SK-N-DZ (cell line): ENCODE data around the gene INHBA. TPM values are rescaled to one million over a fixed set of nuclear protein-coding genes. Genes with fewer than 3 reads are reported as not detected.

ENCODE experiments used
- DNase-seq: peaks from one replicate; pipeline ENCODE4 v3.0.0-alpha.2; 2015; ENCODE audit warnings: low spot score
- polyA plus RNA-seq, 2 experiments: library from polyadenylated mRNA; depleted of rRNA; stranded (reverse); fragments of >200 nt; gene quantifications; 2 replicates each; pipeline ENCODE4 v1.2.3, GENCODE V29; 2014

Gene INHBA
- not detected in 2 replicates for polyA plus RNA-seq (2014; cell fraction: cytosol; rRNA removed)
- not detected in 2 replicates for polyA plus RNA-seq (2014; cell fraction: nucleus; rRNA removed)

DNA sequence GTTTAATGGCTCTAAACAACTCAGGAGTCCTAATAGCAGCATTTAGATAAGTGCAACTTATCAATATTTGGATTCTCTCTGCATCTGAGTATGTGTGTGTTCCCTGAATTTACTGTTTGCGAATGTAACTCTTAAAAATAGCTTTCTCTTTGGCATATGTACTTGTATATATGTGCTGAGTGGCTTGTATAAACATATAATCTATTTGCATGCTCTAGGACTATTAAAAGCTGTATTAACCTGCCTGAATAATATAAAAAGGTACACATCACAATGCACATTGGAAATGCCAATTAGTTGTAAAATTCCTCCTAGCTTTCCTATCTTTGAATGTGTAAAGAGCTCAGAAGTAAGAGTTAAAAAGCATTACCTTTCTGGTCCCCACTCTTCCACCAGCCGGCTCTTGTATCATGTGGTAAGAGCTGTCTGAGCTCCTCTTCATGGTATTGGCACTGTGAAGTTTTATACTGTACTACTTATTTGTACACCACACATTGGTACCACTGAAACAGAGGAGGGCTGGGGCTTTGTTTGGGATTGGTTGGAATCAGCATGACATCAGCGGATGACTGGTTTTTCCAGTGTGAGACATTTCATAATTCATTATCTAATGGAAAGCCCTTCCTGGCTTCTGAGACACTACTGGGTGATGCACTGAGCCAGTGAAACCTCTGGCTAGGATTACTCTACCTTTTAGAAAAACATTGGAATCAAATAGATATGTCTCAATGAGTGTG, at the start of gene INHBA:
Gene INHBA (minus strand): TSS at position 456 of the 737 bp plus-strand sequence. CDS start 2,716 bp downstream, outside the sequence.
- no peak for DNase-seq

- DNase-seq, result no peak
Measured at GRCh38 chr7:41752615-41753014, 49.7 kb upstream of the INHBA start.

- DNase-seq, result no peak
Measured at GRCh38 chr7:41750661-41751540, 48.0 kb upstream of the INHBA start.

DNA sequence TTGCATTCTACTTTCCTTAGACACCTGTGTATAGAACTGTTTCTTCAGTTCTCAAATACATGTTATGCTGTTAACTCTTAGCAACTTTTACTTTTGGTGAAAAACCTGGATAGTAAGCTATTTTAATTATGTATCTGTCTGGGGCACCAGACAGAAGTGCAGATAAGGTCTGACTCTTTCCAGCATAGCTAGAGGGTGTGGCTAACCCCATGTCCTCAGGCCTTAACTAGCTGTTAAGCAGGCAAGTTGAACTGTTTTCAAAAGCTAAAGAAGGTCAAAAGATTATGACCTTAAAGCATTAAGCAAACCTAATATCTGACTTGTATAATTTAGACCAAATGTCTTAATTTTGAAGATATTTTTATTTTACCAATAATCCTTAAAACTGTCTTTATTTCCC, 45.1 kb upstream of the INHBA start:
- no peak for DNase-seq

DNA sequence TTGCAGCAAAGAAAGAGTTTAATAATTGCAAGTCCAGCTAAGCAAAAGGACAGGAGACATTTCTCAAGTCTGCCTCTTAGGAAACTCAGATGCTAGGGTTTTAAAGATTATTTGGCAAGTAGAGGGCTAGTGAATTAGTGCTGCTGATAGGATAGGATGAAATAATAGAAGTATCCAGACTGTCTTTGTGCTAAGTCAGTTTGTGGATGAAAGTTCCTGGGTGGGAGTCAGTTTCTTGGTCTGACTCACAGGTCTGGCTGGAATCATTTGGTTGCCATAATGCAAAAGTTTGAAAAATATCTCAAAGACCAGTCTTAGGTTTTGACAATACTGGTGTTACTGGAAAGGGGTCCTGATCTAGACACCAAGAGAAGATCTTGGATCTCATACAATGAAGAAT, 42.6 kb upstream of the INHBA start:
- no peak for DNase-seq

DNA sequence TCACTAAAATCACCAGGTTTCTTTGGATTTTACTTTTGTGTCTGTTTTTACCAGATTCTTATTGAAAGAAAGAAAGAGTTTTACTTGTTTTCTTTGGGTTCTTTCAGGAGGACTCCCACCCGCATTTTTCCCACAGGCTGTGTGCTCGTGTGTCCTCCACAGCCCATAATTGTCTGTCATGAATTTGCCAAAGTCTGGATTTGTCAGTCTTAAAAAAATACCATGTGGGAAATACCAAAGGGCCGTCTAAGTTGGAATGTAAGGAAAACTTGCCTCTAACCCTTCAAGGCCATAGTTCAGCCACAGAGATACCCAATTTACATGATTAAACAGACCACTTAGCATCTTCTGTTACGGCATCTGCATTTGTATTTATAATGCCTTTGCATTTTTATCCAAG, 41.3 kb upstream of the INHBA start:
- no peak for DNase-seq

DNA sequence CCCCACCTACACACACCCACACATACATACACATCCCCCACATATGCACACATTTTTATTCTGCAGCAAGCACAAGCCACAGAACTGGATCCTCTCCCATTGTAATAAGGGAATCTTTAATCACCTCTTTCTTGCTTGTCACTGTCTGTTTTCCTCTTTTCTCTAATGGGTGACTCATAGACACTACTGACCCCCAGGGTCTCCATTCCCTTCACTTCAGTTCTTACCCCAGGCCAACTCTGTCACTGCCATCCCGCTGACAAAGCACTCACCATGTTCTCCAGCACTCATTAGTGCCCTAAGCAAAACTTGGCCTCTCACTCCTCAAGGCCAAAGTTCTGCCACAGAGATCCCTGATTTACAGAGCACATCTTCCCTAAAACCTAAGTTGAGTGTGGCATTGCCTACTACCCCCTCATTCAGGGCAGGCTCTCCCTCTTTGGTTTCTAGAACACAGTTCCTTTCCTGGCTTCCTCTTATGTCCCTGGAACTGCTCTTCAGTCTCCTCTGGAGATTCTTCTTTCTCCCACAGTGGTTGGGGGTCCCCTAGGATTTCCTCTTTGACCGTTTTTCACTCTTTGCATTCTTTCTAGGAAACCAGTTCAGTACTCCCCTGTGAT, 39.6 kb upstream of the INHBA start:
- DNase-seq, result no peak

- DNase-seq, result no peak
Measured at GRCh38 chr7:41738806-41739205, 35.9 kb upstream of the INHBA start.

DNA sequence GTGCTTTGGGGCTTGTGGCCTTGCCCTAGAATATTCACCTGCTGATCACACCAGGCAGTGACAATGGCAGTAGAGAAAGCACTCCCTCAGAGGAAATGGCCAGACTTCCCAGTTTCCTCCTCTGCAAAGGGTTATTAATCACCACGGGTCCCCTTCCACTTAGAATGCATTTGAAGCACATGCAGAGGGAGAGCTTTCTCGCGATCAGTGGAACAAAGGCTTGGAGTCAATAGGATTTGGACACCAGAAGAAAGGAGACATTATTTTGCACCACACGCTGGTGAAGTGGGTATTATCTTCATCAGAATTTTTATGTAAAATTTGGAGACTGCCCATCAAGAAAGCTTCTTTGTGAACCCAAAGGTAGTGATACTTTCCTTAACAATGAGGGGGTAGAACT, 35.4 kb upstream of the INHBA start:
- DNase-seq, result no peak

- DNase-seq, result no peak
Measured at GRCh38 chr7:41735206-41735605, 32.3 kb upstream of the INHBA start.

GRCh38 chr7:41732843-41733306, 30.0 kb upstream of the INHBA start:
- DNase-seq, result no peak

GRCh38 chr7:41732436-41732785, 29.5 kb upstream of the INHBA start:
- no peak for DNase-seq

DNA sequence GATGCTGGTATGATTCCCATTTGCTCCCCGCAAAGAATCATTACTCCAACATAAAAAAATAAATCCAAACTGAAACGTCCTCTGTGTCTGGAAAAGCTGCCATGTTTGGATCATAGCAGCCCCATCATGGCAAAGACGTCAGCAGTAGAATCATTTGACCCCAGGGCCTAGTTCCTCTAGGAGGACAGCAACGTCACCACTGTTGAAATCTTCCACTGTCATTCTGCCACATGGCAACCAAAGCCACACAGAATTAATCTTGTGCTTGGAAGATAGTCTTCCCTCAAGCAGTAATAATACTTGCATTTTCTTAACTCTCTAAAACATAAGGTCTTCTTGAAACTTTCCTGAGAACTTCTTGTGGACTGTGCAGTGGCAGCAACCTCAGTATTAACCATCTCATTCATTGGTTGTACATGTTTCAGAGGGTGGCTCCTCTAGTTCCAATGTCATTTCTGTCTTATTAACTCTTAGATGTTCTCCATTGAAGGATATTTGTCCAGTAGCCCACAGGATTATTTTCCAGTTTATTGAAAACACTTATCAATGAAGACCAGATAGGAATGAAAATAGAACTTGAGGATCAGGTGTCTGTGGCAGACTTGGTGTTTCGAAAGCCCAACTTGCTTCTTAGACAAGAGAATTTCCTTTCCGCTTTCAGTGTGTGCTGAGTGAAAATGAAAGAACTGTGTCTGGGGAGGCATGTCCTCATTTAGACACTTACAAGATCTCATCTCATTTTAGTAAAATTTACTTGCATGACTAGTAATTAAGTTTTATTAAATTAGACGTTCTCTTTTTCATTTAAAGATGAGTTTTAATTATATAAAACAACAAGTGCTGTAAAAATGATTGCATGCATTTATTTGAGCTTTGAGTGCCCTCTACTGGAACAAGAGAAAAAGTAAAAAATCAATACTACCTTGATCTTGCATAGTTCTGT, 28.9 kb upstream of the INHBA start:
- DNase-seq, result peak; percentile 16

DNA sequence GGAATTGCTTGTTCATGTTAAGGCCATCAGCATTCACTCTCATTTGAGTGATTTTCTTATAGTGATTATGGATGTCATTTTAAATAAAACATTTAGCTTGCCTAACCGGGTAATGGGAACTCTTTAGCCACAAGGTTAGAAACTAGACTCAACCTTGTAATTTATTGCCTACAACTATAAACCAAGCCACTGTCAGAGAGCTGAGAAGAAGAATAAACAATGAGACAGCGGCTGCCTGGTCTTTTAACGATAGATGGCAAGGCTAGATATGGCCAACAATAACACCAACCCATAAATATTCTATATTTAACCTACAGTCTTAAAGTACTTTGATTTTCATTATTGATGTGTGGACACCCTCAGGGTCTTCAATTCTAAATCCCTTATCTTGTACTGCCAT, 27.8 kb upstream of the INHBA start:
- no peak for DNase-seq

- DNase-seq, result no peak
Measured at GRCh38 chr7:41730161-41730560, 27.3 kb upstream of the INHBA start.

- DNase-seq, result no peak
Measured at GRCh38 chr7:41729059-41729458, 26.2 kb upstream of the INHBA start.

DNA sequence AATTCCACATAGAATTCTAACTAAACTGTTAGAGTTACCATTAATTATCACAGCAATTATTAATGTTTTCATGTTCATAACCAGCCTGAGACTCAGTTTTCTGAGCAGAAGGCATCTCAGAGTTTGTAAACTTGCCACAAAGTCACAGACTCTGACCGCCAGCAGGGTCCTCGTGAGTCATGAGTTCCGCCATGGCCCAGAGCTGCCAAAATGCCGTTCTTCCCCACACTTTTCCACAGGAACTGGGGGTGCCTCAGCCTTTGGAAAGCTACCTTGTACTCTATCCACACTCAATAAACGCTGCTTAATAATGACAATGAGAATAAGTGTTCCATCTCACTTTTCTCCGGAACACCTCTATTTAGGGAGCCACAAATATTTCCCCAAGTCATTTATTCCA, 22.1 kb upstream of the INHBA start:
- DNase-seq, result no peak

DNA sequence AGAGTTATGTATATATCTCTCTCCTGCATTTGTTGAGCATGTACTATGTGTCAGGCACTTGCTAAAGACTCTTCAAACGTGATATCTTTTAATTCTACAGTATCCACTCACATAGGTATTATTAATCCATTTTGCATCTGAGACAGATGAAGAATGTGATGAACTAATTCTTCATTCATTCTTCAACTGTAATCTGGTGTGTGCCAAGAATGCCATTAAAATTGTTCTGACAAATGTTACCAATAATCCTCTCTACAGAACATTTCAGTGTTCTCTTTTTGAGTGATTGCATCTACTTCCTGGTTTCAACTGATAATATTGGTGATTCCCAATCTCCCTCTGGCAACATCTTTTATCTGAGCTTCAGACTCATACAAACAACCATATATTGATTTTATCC, 18.0 kb upstream of the INHBA start:
- no peak for DNase-seq

- no peak for DNase-seq
Measured at GRCh38 chr7:41720046-41720445, 17.2 kb upstream of the INHBA start.

GRCh38 chr7:41716691-41717090, 13.8 kb upstream of the INHBA start:
- no peak for DNase-seq

DNA sequence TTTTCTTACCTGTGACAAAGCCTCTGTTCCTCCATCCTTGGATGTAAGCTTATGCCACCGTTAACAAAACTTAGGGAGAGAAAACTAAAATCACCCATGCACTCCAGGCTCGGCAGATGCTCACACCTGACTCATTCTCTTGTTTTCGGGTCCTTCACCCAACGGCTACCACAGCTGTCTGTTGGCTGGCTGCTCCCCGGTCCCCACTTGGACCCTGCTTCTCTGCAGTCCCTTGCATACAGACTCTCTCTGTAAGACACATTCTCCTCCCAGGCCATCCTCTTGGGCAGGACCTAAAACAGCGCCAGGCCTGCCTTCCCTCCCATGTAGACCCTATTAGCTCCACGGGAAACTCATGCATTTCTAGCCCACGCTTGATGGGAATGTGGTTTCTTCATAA, 12.1 kb upstream of the INHBA start:
- DNase-seq, result no peak
